Mesothelial cell of epicardium (in vitro differentiated cells): ENCODE data around the gene BRCA1. TPM values are rescaled to one million over a fixed set of nuclear protein-coding genes. Genes with fewer than 3 reads are reported as not detected.

ENCODE experiments used
- DNase-seq, 2 experiments: peaks; one replicate each; pipeline ENCODE4 v3.0.0; 2021; ENCODE audit warnings: low spot score in 2 of 2; ENCODE audit not compliant: unreplicated experiment in 2 of 2
- H3K27ac Mint-ChIP-seq: 2 replicates; pipeline ENCODE4 v1.8.0; 2021; ENCODE audit warnings: mixed read lengths
- H3K27me3 Mint-ChIP-seq: 2 replicates; pipeline ENCODE4 v1.8.0; 2021; ENCODE audit warnings: low read depth, mixed read lengths
- H3K36me3 Mint-ChIP-seq: 2 replicates; pipeline ENCODE4 v1.8.0; 2021; ENCODE audit warnings: mixed read lengths
- H3K4me1 Mint-ChIP-seq: 2 replicates; pipeline ENCODE4 v1.8.0; 2021; ENCODE audit warnings: mixed read lengths
- H3K4me3 Mint-ChIP-seq: 2 replicates; pipeline ENCODE4 v1.8.0; 2021; ENCODE audit warnings: mild to moderate bottlenecking, moderate library complexity, mixed read lengths
- H3K9me3 Mint-ChIP-seq: 2 replicates; pipeline ENCODE4 v1.8.0; 2021; ENCODE audit warnings: mixed read lengths
- total RNA-seq: library from RNA; stranded (reverse); gene quantifications from 3 replicates; pipeline ENCODE4 v1.2.1, GENCODE V29; 2021
- TF ChIP-seq, protein P1 (sequence below): fragments of 200-600 bp; sonication (generic); IDR thresholded peaks from one replicate; pipeline ENCODE4 v1.5.0; 2021; ENCODE audit warnings: antibody characterized with exemption; ENCODE audit not compliant: unreplicated experiment

The BRCA1 gene
- total RNA-seq, 1 donor from 2014 or later: 15.5 TPM

DNA sequence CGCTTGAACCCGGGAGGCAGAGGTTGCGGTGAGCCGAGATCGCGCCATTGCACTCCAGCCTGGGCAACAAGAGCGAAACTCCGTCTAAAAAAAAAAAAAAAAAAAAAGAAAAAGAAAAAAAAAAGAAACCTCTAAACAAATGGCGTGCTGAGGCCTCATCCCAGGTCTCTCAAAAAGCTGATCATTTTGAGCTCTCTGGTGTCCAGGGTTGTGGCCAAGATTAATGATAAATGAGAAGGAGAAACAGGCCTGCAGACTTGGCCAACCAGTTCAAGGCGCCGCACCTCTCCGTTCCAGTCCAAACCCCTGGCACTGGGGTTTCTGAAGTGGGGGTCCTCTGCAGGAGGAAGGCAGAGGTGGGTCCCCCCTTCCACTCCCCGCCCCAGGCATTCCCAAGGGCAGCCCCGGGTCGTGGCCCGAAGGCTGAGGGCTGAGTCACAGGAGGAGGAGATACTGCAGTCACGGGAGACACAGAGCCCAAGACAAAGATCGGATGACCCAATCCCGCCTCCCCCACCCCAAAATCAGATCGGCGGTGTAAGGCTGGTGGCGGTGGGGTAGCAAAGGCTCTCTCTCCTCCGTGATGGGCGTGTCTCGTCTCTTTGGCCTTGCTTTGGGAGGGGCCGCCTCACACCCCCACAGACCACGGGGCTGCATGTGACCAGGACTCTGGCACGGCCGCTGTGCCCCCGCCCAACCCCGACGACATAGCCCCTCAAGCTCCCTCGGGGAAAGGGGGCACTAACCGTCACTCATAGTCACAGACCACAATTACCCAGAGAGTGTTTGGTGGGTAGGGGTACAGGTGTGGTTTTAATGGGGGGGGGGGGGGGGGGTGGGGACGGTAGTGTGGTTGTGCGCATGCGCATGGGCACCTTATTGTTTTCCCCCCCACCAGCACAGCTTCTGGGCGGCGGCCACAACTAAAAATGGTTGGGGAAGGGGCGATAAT lies 104.1 kb downstream of the BRCA1 start:
- Mint-ChIP-seq H3K36me3 (peaks cover 2% of the 10 kb centered on the region), H3K4me1 (peaks cover 40% of the 10 kb centered on the region), H3K9me3 (no peaks in the 10 kb centered on the region), H3K27ac (peak overlapping the region; percentile 96), H3K4me3 (peak overlapping the region; percentile 96), H3K27me3 (no peaks in the 10 kb centered on the region)
- TF ChIP-seq, protein P1, sequence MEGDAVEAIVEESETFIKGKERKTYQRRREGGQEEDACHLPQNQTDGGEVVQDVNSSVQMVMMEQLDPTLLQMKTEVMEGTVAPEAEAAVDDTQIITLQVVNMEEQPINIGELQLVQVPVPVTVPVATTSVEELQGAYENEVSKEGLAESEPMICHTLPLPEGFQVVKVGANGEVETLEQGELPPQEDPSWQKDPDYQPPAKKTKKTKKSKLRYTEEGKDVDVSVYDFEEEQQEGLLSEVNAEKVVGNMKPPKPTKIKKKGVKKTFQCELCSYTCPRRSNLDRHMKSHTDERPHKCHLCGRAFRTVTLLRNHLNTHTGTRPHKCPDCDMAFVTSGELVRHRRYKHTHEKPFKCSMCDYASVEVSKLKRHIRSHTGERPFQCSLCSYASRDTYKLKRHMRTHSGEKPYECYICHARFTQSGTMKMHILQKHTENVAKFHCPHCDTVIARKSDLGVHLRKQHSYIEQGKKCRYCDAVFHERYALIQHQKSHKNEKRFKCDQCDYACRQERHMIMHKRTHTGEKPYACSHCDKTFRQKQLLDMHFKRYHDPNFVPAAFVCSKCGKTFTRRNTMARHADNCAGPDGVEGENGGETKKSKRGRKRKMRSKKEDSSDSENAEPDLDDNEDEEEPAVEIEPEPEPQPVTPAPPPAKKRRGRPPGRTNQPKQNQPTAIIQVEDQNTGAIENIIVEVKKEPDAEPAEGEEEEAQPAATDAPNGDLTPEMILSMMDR: no peak
- peak in 1 of 2 experiments; percentile 68 for DNase-seq

DNA sequence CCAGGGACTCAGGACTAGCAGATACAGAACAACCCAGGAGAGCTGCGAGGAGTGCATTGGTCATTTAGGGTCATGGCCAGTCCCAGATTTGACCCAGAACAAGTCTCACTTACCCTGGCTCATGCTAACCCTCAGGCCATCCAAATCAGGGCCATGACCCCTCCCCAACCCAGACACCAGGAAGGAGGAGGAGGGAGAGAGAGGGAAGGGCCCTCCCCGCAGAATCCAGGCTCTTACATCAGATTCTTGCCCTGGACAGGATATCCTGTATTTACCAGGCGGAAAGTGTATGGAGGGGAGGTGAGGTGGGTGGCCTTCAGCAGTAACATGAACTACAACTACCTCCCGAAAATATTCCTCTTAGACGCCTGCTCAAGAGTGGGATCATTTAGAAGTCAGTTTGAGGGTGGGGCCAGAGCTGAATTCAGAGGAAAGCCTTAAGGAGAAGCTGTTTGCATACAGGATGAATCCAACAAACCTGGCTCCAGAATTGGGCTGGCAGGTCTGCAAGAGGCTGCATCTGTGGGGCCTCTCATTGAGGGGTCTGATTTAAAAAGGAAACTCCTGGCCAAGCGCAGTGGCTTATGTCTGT lies 105.0 kb downstream of the BRCA1 start:
- DNase-seq: no peak
- TF ChIP-seq, protein P1: no peak
- Mint-ChIP-seq H3K27ac (peak overlapping the region; percentile 96), H3K4me1 (peaks cover 38% of the 10 kb centered on the region), H3K27me3 (no peaks in the 10 kb centered on the region), H3K36me3 (peaks cover 7% of the 10 kb centered on the region), H3K4me3 (peak overlapping the region; percentile 96), H3K9me3 (no peaks in the 10 kb centered on the region)

DNA sequence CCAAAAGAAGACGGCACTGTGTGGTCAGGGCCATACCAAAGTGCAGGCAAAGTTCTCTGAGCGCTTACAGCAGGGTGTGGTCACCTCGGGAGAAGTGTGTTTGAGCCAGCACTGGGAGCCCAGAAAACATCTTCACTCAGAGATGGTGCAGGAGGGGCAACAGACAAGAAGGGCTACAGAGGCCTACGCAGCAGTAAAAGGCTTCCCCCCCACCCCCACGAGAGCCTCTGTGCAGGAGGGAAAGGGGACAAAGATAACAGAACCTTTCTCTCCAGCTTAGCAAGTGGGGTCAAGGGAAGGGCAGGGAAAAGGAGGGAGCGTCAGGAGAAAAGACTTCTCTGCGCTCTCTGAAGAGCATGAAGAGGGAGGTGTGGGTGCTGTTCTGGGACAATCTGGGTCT lies 105.7 kb downstream of the BRCA1 start:
- Mint-ChIP-seq H3K27me3 (no peaks in the 10 kb centered on the region), H3K9me3 (no peaks in the 10 kb centered on the region), H3K36me3 (peaks cover 7% of the 10 kb centered on the region), H3K4me3 (peak overlapping the region; percentile 96), H3K4me1 (peaks cover 35% of the 10 kb centered on the region), H3K27ac (peak overlapping the region; percentile 96)
- no peak for DNase-seq
- TF ChIP-seq, protein P1: no peak

DNA sequence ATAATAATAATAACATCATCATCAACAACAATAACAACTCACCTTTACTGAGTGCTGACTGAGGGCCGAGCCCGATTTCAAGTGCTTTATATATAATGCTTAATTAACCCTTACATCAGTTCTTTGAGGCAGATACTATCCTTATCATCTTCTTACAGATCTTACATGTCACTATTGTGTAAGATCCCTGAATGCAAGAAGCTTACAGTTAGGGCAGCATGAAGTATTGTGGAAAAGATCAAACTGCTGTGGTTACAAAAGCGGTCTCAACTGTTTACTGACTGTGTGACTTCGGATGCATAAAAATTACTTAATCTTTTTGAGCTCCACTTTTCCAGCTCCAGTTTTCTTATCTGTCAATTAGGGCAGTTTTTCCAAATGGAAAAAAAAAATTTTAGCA lies 106.2 kb downstream of the BRCA1 start:
- no peak for DNase-seq
- H3K27me3 Mint-ChIP-seq: no peaks in the 10 kb centered on the region
- peak overlapping the region; percentile 21 for H3K27ac Mint-ChIP-seq
- TF ChIP-seq, protein P1: no peak
- H3K4me3 Mint-ChIP-seq: no peak overlapping the region
- H3K4me1 Mint-ChIP-seq: peaks cover 32% of the 10 kb centered on the region
- H3K36me3 Mint-ChIP-seq: peaks cover 7% of the 10 kb centered on the region
- H3K9me3 Mint-ChIP-seq: no peaks in the 10 kb centered on the region

DNA sequence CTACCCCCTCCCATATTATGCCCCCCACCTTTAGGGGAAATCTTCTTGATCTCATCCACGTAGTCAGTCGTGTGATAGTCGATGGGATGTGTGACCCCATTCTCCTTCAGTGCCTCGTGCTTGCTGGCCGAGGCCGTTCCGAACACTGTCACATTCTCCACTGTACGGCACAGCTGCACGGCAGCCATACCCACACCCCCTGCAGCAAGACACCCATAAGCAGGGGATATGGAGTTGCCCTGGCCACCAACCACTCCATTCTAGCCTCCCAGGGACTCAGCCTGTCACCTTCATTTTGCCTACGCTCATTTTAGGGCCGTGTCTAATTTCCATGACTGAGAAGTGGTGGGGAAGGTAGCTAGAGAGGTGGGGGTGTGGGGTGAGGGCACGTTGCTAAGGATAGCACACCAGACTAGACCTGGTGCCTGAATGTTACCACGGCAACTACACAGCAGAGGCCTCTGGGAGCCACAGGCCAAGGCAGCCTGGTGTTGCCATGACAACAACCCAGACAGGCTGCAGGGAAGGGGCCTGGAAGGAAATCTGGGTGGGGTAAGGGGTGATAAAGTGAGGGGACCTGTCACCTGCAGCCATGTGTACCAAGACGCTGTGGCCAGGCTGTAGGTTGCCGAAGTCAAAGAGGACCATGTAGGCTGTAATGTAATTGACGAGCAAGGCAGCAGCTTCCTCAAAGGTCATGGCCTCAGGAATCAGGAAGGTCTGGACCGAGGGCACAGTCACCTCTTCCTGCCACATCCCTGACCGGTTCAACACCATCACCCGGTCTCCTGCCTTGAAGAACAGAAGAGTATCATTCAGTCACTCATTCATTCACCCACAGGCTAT lies 106.9 kb downstream of the BRCA1 start:
- Mint-ChIP-seq H3K27ac (peak overlapping the region; percentile 70), H3K4me3 (no peak overlapping the region), H3K36me3 (peaks cover 7% of the 10 kb centered on the region), H3K9me3 (no peaks in the 10 kb centered on the region), H3K27me3 (no peaks in the 10 kb centered on the region), H3K4me1 (peaks cover 32% of the 10 kb centered on the region)
- no peak for DNase-seq
- TF ChIP-seq, protein P1: no peak
